ENCODE measurements around the gene CCDC12. TPM values are rescaled to one million over a fixed set of nuclear protein-coding genes. Genes with fewer than 3 reads are reported as not detected.

The CCDC12 gene
- total RNA-seq, 1 experiment from 2014 or later = 46.5 TPM

- Histone ChIP-seq H3K9ac (ENCODE audit: low read length) (no peak overlapping the region), H3K79me2 (ENCODE audit: insufficient read depth, low read length) (peaks cover 35% of the 10 kb centered on the region), H3K27me3 (ENCODE audit: insufficient read depth, low read length) (no peaks in the 10 kb centered on the region), H2AFZ (ENCODE audit: low read depth, low read length, poor library complexity, severe bottlenecking) (no peak overlapping the region), H3K4me2 (ENCODE audit: low read length) (no peak overlapping the region), H4K20me1 (ENCODE audit: insufficient read depth) (no peaks in the 10 kb centered on the region), H3K9me2 (ENCODE audit: insufficient read depth) (no peaks in the 10 kb centered on the region), H3K27ac (ENCODE audit: low read depth, low read length) (no peak overlapping the region; the same call in 1 of the 2 replicates), H3K9me3 (ENCODE audit: control insufficient read depth in 1 of 2, insufficient read depth in 1 of 2, low read depth in 1 of 2, low read length in 2 of 2) (no peaks in the 10 kb centered on the region), H3K4me1 (ENCODE audit: control insufficient read depth in 1 of 2, insufficient read depth in 2 of 2, low read length in 2 of 2) (peaks cover 2 to 18% of the 10 kb centered on the region in 2 experiments; a peak in 2 of 4 replicates), H3K36me3 (ENCODE audit: control insufficient read depth in 1 of 2, insufficient read depth in 2 of 2, low read length in 2 of 2) (peaks cover 0 to 3% of the 10 kb centered on the region in 2 experiments; a peak in 2 of 4 replicates), H3K4me3 (replicated peaks in 1 of 2; ENCODE audit: low read depth in 1 of 2, low read length in 2 of 2) (no peak overlapping the region)
- intact Hi-C loops (cut with micrococcal nuclease) = no loop called here
- ChIA-PET CTCF (no interaction called here), RAD21 (ENCODE audit: low non-redundant PET in 1 of 2, low total read pairs in 2 of 2, uncharacterized antibody in 2 of 2, unreplicated experiment in 2 of 2) (no interaction called here), POLR2A (interaction anchor here (0.7 kb wide), 1 partner anchor 9 kb away, joined by 3 read pairs; no protein-coding TSS in a partner anchor)
- BruUV-seq (replicated peaks) = no TSS peak
- peak; percentile 21 for ATAC-seq
- TF ChIP-seq ZNF274 (IDR thresholded peaks at IDR 0.05; ENCODE audit: low read depth, low read length) = no peak
- no peak for TF ChIP-seq EZH2 (IDR thresholded peaks at IDR 0.05)
- no peak for TF ChIP-seq MAX (IDR thresholded peaks at IDR 0.05)
- no peak for TF ChIP-seq REST (IDR thresholded peaks at IDR 0.05; ENCODE audit: low read depth)
- TF ChIP-seq CEBPB (IDR thresholded peaks at IDR 0.05; ENCODE audit: low read depth) = no peak
- no peak for TF ChIP-seq ATF3 (IDR thresholded peaks at IDR 0.05)
- no peak for TF ChIP-seq ELF1 (IDR thresholded peaks at IDR 0.05; ENCODE audit: borderline replicate concordance, low read depth)
- TF ChIP-seq CBX3 (IDR thresholded peaks at IDR 0.05; ENCODE audit: low read depth) = no peak
- no peak for TF ChIP-seq JUND (IDR thresholded peaks at IDR 0.05)
- TF ChIP-seq TCF7L2 (IDR thresholded peaks at IDR 0.05; ENCODE audit: borderline replicate concordance, extremely low read depth, insufficient read depth, insufficient read length) = no peak
- no peak for TF ChIP-seq POLR2A (IDR thresholded peaks at IDR 0.05; ENCODE audit: borderline replicate concordance, extremely low read depth, insufficient read depth, insufficient read length)
- no peak for TF ChIP-seq EZH2phosphoT487 (IDR thresholded peaks at IDR 0.05; ENCODE audit: borderline replicate concordance)
- TF ChIP-seq EGR1 (IDR thresholded peaks at IDR 0.05; ENCODE audit: low read depth) = no peak
- TF ChIP-seq RAD21 (IDR thresholded peaks at IDR 0.05; ENCODE audit: low read depth) = no peak
- TF ChIP-seq SP1 (IDR thresholded peaks at IDR 0.05; ENCODE audit: low read depth) = no peak
- TF ChIP-seq CTCF (IDR thresholded peaks at IDR 0.05 in 2 of 3, conservative IDR thresholded peaks at IDR 0.05 in 1 of 3; ENCODE audit: borderline replicate concordance in 1 of 3, insufficient read depth in 1 of 3, low read depth in 2 of 3, low read length in 2 of 3) = no peak
- TF ChIP-seq FOSL1 (IDR thresholded peaks at IDR 0.05; ENCODE audit: low read depth) = no peak
- TF ChIP-seq SIN3A (IDR thresholded peaks at IDR 0.05; ENCODE audit: low read depth) = no peak
- no peak for DNase-seq (ENCODE audit: low read depth, low spot score)
Observed at GRCh38 chr3:46987319-46987742, 10.8 kb upstream of the CCDC12 start.
